Measurements from ENCODE around the gene ZNF513.
A peak's percentile ranks its signal among the peaks of the same experiment; 100 is the strongest.

ZNF513 gene

DNA sequence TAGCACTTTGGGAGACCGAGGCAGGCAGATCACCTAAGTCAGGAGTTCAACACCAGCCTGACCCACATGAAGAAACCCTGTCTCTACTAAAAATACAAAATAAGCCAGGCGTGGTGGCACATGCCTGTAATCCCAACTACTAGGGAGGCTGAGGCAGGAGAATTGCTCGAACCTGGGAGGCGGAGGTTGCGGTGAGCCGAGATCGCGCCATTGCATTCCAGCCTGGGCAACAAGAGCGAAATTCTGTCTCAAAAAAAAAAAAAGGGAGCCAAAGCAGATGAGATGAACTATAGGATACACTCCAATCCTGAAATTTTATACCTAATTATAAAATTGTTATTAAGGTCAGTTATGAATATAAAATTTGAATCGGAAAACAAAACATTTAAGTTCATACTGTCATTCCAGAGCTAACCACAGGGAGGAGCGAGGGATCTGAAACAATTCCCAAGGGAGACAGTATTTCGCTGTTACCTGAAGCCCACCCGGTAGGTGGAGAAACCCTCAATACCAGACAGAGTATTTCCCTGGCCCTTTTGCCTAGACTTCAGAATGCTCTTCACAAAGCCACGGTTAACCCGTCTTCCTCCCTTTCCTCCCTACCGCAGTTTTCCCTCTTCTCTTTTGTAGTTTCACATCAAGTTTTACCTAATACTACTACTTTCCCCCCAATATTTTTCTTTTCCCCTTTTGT lies 27.4 kb upstream of the ZNF513 start:
- Mint-ChIP-seq H3K4me1 (ENCODE audit: low read depth) (peaks cover 46% of the 10 kb centered on the region), H3K27me3 (peaks cover 6% of the 10 kb centered on the region), H3K4me3 (peak overlapping the region; percentile 94), H3K36me3 (ENCODE audit: low read depth) (peaks cover 39% of the 10 kb centered on the region), H3K9me3 (peaks cover 3% of the 10 kb centered on the region), H3K27ac (peak overlapping the region; percentile 84)

DNA sequence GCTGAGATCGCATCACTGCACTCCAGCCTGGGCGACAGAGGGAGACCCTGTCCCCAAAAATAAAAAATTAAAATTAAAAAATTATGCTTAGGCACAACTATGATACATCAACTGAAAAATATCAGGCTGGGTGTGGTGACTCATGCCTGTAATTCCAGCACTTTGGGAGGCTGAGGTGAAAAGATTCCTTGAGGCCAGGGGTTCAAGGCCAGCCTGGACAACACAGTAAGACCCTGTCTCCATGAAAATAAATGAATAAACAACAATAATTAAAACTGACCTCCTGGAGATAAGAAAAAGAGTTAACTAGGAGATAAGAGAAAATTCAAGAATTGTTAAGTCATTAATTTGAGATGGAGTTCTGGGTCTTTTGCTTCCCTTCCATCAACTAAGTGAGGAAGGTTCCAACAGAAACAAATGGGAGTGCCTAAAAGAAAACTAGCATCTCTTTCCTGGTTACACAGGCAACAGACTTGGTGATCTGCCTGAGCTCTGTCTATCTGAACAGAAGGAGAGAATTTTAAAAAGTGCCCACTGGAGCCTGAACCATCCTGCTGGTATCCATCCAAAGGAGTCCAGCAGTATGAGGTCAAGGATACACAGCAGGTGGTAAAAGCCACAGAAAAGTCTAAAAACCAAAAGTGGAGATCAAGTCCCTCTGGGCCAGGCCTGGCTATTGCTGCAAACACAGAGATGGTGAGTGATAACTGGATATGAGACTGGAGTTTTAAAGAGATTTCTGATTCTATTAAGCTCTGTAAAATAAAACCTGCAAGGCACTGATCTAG lies 20.0 kb upstream of the ZNF513 start:
- Mint-ChIP-seq H3K27me3 (no peaks in the 10 kb centered on the region), H3K9me3 (no peaks in the 10 kb centered on the region), H3K27ac (peak overlapping the region; percentile 4), H3K4me3 (no peak overlapping the region), H3K4me1 (ENCODE audit: low read depth) (peaks cover 47% of the 10 kb centered on the region), H3K36me3 (ENCODE audit: low read depth) (peaks cover 50% of the 10 kb centered on the region)

DNA sequence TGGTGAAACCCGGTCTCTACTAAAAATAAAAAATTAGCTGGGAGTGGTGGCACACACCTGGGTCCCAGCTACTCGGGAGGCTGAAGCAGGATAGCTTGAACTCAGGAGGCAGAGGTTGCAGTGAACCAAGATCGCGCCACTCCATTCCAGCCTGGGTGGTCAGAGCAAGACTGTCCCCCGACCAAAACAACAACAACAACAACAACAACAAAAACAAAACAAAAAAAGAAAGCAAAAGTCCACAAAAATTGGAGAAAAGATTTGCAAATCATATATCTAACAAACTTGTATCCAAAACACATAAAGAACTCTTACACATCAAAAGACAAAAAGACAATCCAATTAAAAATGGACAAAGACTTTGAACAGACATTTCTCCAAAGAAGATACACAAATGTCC lies 18.4 kb upstream of the ZNF513 start:
- no peak overlapping the region for H3K27ac Mint-ChIP-seq
- peaks cover 44% of the 10 kb centered on the region for H3K36me3 Mint-ChIP-seq (ENCODE audit: low read depth)
- H3K27me3 Mint-ChIP-seq, result no peaks in the 10 kb centered on the region
- H3K4me3 Mint-ChIP-seq, result no peak overlapping the region
- H3K9me3 Mint-ChIP-seq, result no peaks in the 10 kb centered on the region
- peaks cover 41% of the 10 kb centered on the region for H3K4me1 Mint-ChIP-seq (ENCODE audit: low read depth)

DNA sequence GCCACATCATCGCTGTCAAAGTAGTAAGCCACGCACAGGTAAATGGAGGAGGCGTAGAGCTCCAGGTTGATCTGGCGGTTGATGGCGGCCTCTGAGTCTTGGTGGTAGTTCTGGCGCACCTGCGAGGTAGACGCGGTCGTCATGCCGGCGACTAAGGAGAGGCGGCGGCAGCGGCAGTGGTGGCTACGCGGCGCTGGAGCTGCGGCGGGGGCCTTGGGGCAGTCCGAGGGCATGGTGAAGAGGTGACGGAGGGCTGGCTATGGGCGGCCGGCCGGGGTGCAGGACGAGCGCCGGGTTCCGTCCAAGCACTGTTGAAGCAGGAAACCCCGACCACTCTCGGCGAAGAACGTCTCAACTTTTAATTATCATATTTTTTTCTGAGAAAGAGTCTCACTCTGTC lies 12.7 kb upstream of the ZNF513 start:
- Mint-ChIP-seq H3K27me3 (no peaks in the 10 kb centered on the region), H3K27ac (peak overlapping the region; percentile 57), H3K9me3 (no peaks in the 10 kb centered on the region), H3K36me3 (ENCODE audit: low read depth) (peaks cover 42% of the 10 kb centered on the region), H3K4me1 (ENCODE audit: low read depth) (peaks cover 30% of the 10 kb centered on the region), H3K4me3 (no peak overlapping the region)

DNA sequence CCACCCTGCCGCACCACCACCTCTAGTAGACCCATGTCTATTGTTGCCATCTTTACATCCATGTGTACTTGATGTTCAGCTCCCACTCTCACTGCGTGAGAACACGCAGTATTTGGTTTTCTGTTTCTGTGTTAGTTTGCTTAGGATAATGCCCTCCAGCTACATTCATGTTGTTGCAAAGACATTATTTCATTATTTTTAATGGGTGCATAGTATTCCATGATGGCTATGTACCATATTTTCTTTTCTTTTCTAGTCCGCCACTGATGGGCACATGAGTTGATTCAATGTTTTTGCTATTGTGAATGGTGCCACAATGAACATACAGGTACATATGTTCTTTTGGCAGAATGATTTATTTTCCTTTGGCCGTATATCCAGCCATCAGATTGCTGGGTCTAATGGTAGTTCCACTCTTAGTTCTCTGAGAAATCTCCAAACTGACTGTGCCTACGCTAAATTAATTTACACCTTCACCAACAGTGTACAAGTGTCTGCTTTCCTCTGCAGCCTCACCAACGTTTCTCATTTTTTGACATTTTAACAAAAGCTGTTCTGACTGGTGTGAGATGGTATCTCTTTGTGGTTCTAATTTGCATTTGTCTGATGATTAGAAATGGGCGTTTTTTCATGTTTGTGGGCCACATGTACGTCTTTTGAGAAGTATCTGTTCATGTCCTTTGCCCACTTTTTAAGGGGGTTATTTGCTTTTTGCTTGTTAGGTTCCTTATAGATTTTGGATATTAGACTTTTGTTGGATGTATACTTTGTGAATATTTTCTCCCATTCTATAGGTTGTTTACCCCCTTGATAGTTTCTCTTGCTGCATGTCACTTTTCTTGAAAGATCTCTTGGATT lies 10.5 kb upstream of the ZNF513 start:
- Mint-ChIP-seq H3K4me1 (ENCODE audit: low read depth) (peaks cover 21% of the 10 kb centered on the region), H3K4me3 (no peak overlapping the region), H3K36me3 (ENCODE audit: low read depth) (peaks cover 39% of the 10 kb centered on the region), H3K27ac (peak overlapping the region; percentile 28), H3K27me3 (no peaks in the 10 kb centered on the region), H3K9me3 (no peaks in the 10 kb centered on the region)

DNA sequence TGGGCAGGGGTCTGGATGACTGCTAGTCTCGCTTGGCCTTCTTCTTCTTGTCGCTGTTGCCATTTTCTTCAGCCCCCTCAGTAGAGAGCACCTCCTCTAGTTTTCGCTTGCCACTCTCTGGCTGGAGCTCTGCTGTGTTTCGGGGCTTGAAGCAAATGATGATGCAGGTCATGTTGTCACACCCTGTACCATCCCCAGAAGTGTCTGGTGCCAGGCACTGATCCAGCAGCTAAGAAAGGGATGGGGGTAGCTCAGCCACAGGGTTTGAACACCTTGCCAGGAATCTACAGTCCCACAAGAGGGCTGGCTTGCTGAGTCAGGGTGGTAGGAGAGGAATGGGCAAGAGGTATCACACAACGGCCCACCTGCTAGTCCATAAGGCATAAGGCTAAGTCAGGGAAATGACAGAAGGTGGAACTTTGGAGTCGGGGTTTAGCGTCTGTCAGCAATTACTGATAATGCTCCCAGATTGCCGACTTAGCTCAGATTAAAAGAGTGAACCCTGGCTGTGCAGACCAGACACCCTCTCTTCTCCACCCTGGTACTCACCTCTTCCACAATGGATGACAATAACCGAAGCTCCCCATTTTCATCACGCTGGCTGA lies 1.1 kb upstream of the ZNF513 start:
- peak overlapping the region; percentile 95 for H3K27ac Mint-ChIP-seq
- no peaks in the 10 kb centered on the region for H3K9me3 Mint-ChIP-seq
- H3K27me3 Mint-ChIP-seq, result no peaks in the 10 kb centered on the region
- peaks cover 45% of the 10 kb centered on the region for H3K4me1 Mint-ChIP-seq (ENCODE audit: low read depth)
- H3K36me3 Mint-ChIP-seq (ENCODE audit: low read depth), result peaks cover 66% of the 10 kb centered on the region
- H3K4me3 Mint-ChIP-seq, result peak overlapping the region; percentile 88

DNA sequence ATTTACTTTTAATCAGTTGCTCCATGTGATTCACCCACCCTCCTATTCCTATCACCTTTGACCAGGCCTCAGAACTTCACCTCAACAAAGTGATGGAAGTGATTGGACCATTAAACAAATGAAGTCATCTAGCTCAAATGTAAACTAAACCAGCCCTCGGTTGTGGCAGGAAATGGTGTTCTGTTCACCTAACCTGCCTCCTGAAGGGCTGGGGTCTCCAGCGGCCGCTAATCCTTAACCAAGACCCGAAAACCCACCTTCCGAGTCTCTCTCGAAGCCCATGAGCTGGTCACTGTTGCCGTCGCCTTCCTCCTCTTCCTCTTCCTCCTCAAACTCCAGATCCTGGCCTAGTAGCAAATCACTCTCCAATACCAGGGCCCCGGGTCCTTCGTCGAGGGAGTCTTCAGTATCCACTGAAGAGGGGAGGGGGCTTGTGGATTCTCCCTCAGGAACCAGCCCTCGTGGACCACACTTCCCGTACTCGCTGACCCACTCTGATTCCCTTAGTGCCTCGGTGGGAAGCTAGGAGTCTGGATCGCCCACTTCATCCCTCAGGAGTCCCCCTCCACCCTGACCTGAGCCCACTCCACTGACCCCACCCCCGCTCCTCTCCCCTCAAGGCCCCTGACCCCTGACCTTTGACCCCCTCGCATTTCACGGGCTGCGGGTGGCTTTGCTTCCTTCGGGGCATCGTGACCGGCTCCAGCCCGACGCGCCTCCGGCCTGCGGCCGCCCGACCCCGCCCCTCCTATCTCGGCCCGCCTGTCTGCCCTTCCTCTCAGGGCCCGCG lies 503 bp downstream of the ZNF513 start:
- Mint-ChIP-seq H3K36me3 (ENCODE audit: low read depth) (peaks cover 67% of the 10 kb centered on the region), H3K4me1 (ENCODE audit: low read depth) (peaks cover 42% of the 10 kb centered on the region), H3K27me3 (no peaks in the 10 kb centered on the region), H3K4me3 (peak overlapping the region; percentile 88), H3K27ac (peak overlapping the region; percentile 92), H3K9me3 (no peaks in the 10 kb centered on the region)

DNA sequence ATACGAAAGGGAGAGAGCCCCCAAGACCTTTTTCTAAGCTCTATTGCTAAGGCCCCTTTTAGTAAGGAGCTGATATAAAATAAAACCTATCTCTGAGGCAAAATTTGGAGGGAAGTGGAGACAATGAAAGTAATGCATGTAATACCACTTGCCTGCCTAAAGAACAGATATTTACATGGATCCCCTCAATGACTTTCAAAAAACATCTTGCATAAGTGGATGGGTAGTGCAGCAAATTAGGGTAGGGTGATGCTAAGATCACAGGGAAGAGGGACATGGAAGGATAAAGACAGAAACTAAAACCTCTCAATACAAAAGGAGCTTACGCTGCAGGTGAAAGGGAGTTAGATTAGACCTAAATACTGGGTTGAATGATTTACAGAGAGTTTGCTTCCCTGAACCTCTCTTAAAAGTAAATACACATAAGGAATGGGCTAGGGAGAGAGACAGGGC lies 1.1 kb downstream of the ZNF513 start:
- peaks cover 69% of the 10 kb centered on the region for H3K36me3 Mint-ChIP-seq (ENCODE audit: low read depth)
- H3K4me1 Mint-ChIP-seq (ENCODE audit: low read depth), result peaks cover 39% of the 10 kb centered on the region

DNA sequence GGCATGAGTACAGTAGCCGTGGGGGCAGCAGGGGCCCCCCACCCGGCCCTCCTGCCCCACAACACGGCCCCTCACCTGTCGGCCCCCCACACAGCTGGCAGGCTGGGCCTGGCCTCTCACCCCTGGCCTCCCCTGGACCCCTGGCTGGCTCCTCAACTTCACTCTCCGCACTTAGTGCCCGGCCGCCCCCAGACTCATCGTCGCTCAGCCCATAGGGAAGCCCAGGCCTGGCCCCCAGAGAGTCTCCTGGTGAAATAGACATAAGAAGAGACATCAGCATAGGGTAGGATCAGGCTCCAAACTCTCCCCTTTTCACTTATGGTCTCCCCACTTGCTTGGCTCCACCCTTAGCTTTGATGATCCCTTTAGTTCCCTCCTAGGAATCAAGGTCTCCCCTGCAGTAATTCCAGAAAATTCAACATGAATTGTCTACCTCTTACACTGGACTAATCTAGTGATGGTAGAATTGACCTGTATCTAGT lies 1.7 kb downstream of the ZNF513 start:
- Mint-ChIP-seq H3K36me3 (ENCODE audit: low read depth) (peaks cover 68% of the 10 kb centered on the region), H3K9me3 (no peaks in the 10 kb centered on the region), H3K4me3 (peak overlapping the region; percentile 88), H3K4me1 (ENCODE audit: low read depth) (peaks cover 34% of the 10 kb centered on the region), H3K27ac (peak overlapping the region; percentile 92), H3K27me3 (no peaks in the 10 kb centered on the region)

More for the DNA sequence above, 1.1 kb downstream of the ZNF513 start:
- Mint-ChIP-seq H3K27ac (peak overlapping the region; percentile 92), H3K4me3 (peak overlapping the region; percentile 88), H3K9me3 (no peaks in the 10 kb centered on the region), H3K27me3 (no peaks in the 10 kb centered on the region)

DNA sequence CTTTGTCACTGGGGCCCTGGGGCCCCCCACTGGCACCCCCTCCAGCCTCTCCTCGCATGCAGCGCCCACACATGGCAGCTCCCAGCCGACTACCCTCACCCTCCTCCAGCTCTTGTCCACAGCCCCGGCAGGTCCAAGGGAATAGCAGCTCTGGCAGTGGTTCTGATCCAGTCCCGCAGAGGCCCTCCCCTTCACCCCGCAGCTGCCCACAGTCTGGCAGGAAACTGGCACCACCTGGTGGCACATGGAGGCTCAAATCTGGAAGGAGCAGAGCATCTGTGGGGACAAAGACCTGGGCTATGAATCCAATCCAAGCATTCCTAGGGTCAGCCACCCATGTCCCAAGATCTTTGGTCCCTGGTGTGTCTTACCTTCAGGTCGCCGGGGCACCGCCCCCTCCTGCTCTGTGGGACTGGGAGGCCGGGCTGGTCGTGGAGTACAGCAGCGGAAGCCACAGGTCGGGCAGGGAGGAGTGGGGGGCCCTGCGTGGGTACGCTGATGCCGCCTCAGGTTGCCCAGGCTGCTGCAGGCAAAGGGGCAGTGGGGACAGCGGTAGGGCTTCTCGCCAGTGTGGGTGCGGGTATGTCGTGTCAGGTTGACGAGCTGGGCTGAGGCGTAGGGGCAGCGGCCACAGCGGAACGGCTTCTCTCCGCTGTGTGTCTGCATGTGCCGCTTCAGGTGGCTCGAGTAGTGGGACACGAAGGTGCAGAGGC lies 2.3 kb downstream of the ZNF513 start:
- no peak overlapping the region for H3K4me3 Mint-ChIP-seq
- no peaks in the 10 kb centered on the region for H3K9me3 Mint-ChIP-seq
- peaks cover 69% of the 10 kb centered on the region for H3K36me3 Mint-ChIP-seq (ENCODE audit: low read depth)
- H3K27ac Mint-ChIP-seq, result no peak overlapping the region
- H3K27me3 Mint-ChIP-seq, result no peaks in the 10 kb centered on the region
- H3K4me1 Mint-ChIP-seq (ENCODE audit: low read depth), result peaks cover 31% of the 10 kb centered on the region

DNA sequence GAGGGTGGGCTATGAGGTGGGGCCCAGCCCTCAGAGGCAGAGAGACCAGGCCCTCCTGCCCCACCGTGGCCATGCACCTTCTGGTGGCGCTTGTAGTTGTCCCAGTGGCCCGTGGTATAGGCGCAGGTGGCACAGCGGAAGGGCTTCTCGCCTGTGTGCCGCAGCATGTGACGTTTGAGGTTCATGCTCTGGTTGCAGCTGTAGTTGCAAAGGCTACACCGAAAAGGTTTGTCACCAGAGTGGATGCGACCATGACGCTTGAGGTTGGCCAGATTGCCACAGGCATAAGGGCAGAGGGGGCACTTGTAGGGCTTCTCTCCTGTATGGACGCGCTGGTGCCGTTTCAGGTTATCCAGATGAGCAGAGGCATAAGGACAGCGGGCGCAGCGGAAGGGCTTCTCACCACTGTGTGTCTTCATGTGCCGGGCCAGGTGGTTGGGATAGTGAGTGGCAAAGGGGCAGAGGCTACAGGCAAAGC lies 2.9 kb downstream of the ZNF513 start:
- H3K27ac Mint-ChIP-seq, result no peak overlapping the region
- H3K4me1 Mint-ChIP-seq (ENCODE audit: low read depth), result peaks cover 35% of the 10 kb centered on the region
- H3K9me3 Mint-ChIP-seq, result no peaks in the 10 kb centered on the region
- H3K36me3 Mint-ChIP-seq (ENCODE audit: low read depth), result peaks cover 72% of the 10 kb centered on the region
- H3K27me3 Mint-ChIP-seq, result no peaks in the 10 kb centered on the region
- H3K4me3 Mint-ChIP-seq, result no peak overlapping the region

DNA sequence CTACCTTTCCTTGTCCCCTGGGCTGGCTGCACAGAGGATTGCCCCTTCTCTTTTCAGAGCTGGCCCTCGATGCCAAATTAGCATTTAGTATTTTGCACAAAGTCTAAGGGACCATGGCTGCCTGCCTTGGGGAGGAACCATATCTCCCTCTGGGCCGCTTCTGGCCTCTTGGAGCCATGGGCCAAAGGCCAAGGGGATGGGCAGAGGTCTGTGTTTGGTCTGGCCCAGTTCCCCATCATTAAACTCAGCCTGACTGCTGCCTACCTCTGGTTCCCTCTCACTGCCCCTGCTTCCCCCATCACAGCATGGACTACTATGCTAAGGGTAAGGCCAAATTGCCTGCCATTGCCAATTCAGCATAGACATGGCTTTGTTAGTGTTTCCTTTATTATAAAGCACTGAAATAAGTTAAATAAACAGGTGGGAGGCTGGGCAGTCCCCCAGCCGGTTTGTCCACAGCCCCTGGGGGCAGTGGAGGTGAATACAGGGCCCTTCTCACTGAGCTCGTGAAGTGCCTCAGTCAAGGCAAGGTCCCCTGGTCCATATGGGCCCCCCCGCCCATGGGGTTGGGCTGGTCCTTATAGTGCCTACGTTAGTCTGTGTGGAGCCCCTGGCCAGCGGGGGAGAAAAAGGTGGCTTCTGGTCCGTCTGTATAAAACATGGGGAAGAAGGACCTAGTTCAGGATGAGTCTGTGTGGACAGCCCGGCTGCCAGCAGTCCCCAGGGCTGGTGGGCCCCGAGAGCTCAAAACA lies 3.5 kb downstream of the ZNF513 start:
- no peaks in the 10 kb centered on the region for H3K27me3 Mint-ChIP-seq
- no peak overlapping the region for H3K27ac Mint-ChIP-seq
- no peaks in the 10 kb centered on the region for H3K9me3 Mint-ChIP-seq
- peaks cover 41% of the 10 kb centered on the region for H3K4me1 Mint-ChIP-seq (ENCODE audit: low read depth)
- H3K4me3 Mint-ChIP-seq, result no peak overlapping the region
- H3K36me3 Mint-ChIP-seq (ENCODE audit: low read depth), result peaks cover 72% of the 10 kb centered on the region

Measured in stimulated activated naive CD8-positive, alpha-beta T cell treated with anti-CD3 and anti-CD28 coated beads, Interleukin-15, Interleukin-2, amounts not matched to agents 100 ng/mL and 50 ng/mL, for 24 hours (primary cell).